HepG2 (cell line): ENCODE results near the gene TEF. TPM values are rescaled to one million over a fixed set of nuclear protein-coding genes. Genes with fewer than 3 reads are reported as not detected.
A peak's percentile ranks its signal among the peaks of the same experiment; 100 is the strongest.

Experiments
- DPF2 ChIP-seq: sonication (generic); formaldehyde crosslinking; IDR thresholded peaks from 2 replicates; pipeline ENCODE4 v1.4.0; 2020; ENCODE audit warnings: mild to moderate bottlenecking, low read depth, missing genetic modification reagents, borderline replicate concordance
- ELF4 ChIP-seq: sonication (generic); formaldehyde crosslinking; IDR thresholded peaks from 2 replicates; pipeline ENCODE4 v1.5.0; 2020; ENCODE audit warnings: missing genetic modification reagents, mild to moderate bottlenecking, moderate library complexity, borderline replicate concordance
- FOXO1 ChIP-seq: sonication (generic); formaldehyde crosslinking; IDR thresholded peaks from 2 replicates; pipeline ENCODE4 v1.4.0; 2020; ENCODE audit warnings: missing genetic modification reagents
- HCFC1 ChIP-seq: fragments of 150-350 bp; IDR thresholded peaks from 2 replicates; pipeline ENCODE4 v1.6.1; 2014; ENCODE audit warnings: low read depth, low read length
- HOXA7 ChIP-seq: sonication (generic); formaldehyde crosslinking; IDR thresholded peaks from 2 replicates; pipeline ENCODE4 v1.8.1; 2022; ENCODE audit warnings: mild to moderate bottlenecking, missing genetic modification reagents, moderate library complexity
- JUND ChIP-seq: sonication (generic); formaldehyde crosslinking; IDR thresholded peaks from 2 replicates; pipeline ENCODE4 v1.8.0; 2022; ENCODE audit warnings: mild to moderate bottlenecking, missing genetic modification reagents
- NCOA1 ChIP-seq: sonication (generic); formaldehyde crosslinking; IDR thresholded peaks from 2 replicates; pipeline ENCODE4 v1.9.0; 2021; ENCODE audit warnings: missing genetic modification reagents
- PHF20 ChIP-seq: sonication (generic); formaldehyde crosslinking; IDR thresholded peaks from 2 replicates; pipeline ENCODE4 v1.5.0; 2020; ENCODE audit warnings: mild to moderate bottlenecking, missing genetic modification reagents
- PLRG1 ChIP-seq: fragments of 450-650 bp; conservative IDR thresholded peaks from 2 replicates; pipeline ENCODE4 v1.6.1; 2016
- SMYD3 ChIP-seq: sonication (generic); formaldehyde crosslinking; IDR thresholded peaks from 2 replicates; pipeline ENCODE4 v1.8.1; 2023; ENCODE audit warnings: mild to moderate bottlenecking, missing genetic modification reagents
- TEAD2 ChIP-seq: sonication (generic); formaldehyde crosslinking; IDR thresholded peaks from 2 replicates; pipeline ENCODE4 v1.9.0; 2021; ENCODE audit warnings: missing genetic modification reagents
- ZFP36L2 ChIP-seq: sonication (generic); formaldehyde crosslinking; IDR thresholded peaks from 2 replicates; pipeline ENCODE4 v1.4.0; 2020; ENCODE audit warnings: missing genetic modification reagents
- ZNF326 ChIP-seq: sonication (generic); formaldehyde crosslinking; IDR thresholded peaks from 2 replicates; pipeline ENCODE4 v1.4.0; 2020; ENCODE audit warnings: missing genetic modification reagents, borderline replicate concordance
- ZNF33A ChIP-seq: sonication (generic); formaldehyde crosslinking; IDR thresholded peaks from 2 replicates; pipeline ENCODE4 v1.5.1; 2020; ENCODE audit warnings: missing genetic modification reagents, mild to moderate bottlenecking, moderate library complexity, borderline replicate concordance
- ZNF383 ChIP-seq: sonication (generic); formaldehyde crosslinking; IDR thresholded peaks from 2 replicates; pipeline ENCODE4 v1.4.0; 2020; ENCODE audit warnings: missing genetic modification reagents, mild to moderate bottlenecking, borderline replicate concordance
- ZNF629 ChIP-seq: sonication (generic); formaldehyde crosslinking; conservative IDR thresholded peaks from 2 replicates; pipeline ENCODE4 v1.5.0; 2020; ENCODE audit warnings: missing genetic modification reagents
- ZNF678 ChIP-seq: sonication (generic); formaldehyde crosslinking; IDR thresholded peaks from 2 replicates; pipeline ENCODE4 v1.4.0; 2020; ENCODE audit warnings: mild to moderate bottlenecking, missing genetic modification reagents
- ZSCAN22 ChIP-seq: sonication (generic); formaldehyde crosslinking; IDR thresholded peaks from 2 replicates; pipeline ENCODE4 v1.4.0; 2020; ENCODE audit warnings: mild to moderate bottlenecking, missing genetic modification reagents
- polyA plus RNA-seq, 8 experiments: library from polyadenylated mRNA; depleted of rRNA in 3 of 8; stranded (reverse) in 7 of 8; unstranded in 1 of 8; fragments of >200 nt; fragmentation: Illumina TruSeq in 4 of 8; extraction: Trizol in 4 of 8; gene quantifications; 2 replicates each; pipeline versions ENCODE4 v1.2.1 to v1.2.3, GENCODE V29; 2011 to 2016; ENCODE audit warnings: low read depth in 4 of 8, missing spikeins in 1 of 8, mixed read lengths in 1 of 8; ENCODE audit not compliant: insufficient read depth in 1 of 8
- total RNA-seq, 5 experiments: library from RNA; depleted of rRNA; stranded (reverse); fragments of >200 nt; fragmentation: Illumina TruSeq; extraction: Trizol; gene quantifications; 2 replicates each; pipeline ENCODE4 v1.2.3, GENCODE V29; 2016; ENCODE audit warnings: low read depth in 1 of 5
- TF ChIP-seq, protein P1 (sequence below): sonication (generic); IDR thresholded peaks from 2 replicates; pipeline ENCODE4 v1.6.1; 2016; ENCODE audit warnings: low read depth, borderline replicate concordance
- TF ChIP-seq, protein P2 (sequence below): sonication (generic); formaldehyde crosslinking; IDR thresholded peaks from 2 replicates; pipeline ENCODE4 v1.8.0; 2022; ENCODE audit warnings: mild to moderate bottlenecking, missing genetic modification reagents; ENCODE audit not compliant: insufficient replicate concordance
- TF ChIP-seq, protein P3 (sequence below): sonication (generic); formaldehyde crosslinking; IDR thresholded peaks from 2 replicates; pipeline ENCODE4 v1.4.0; 2020; ENCODE audit warnings: missing genetic modification reagents
- TF ChIP-seq, protein P4 (sequence below): sonication (generic); formaldehyde crosslinking; IDR thresholded peaks from 2 replicates; pipeline ENCODE4 v1.4.0; 2020; ENCODE audit warnings: missing genetic modification reagents
- TF ChIP-seq, protein P5 (sequence below): sonication (generic); formaldehyde crosslinking; conservative IDR thresholded peaks from 2 replicates; pipeline ENCODE4 v1.4.0; 2020; ENCODE audit warnings: missing genetic modification reagents

The TEF gene
- total and polyA plus RNA-seq, 2 of the 13 experiments (the other 11 are each of a cell fraction or from before 2014, with no cell fraction given): 7.6 to 11.2 TPM

DNA sequence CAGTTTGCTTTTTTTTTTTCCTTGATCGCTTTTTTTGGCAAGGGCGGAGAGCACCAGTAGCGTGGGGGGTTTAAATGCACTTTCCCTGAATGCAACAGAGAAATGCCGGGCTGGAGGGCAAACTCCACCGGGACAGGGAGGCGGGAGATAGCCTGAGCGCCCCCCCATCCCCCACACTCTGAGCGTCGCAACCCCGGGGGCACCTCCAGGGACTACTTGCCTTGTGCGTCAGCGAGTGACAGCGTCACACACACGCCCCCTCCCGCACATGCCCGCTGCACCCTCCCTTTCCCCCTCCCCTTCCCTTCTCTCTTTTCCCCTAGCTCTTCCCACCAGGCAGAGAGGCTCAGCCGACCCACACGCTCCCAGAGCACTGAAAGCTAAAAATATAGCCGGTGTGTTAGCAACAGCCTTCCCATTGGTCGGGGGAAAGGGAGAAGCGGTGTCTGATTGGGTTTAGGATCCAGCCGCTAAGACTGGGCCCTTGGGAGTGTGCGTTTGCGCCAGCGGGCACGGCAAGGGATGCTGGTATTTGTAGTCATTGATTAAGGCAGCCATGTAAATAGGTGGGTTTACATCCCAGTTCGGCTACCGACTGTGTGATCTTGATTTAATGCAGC, 66.6 kb downstream of the TEF start (continued):
- TF ChIP-seq NCOA1 (no peak), FOXO1 (CRISPR knock-in tag) (no peak; the same call in 1 of the 2 replicates), HOXA7 (CRISPR knock-in tag) (no peak), ZNF629 (CRISPR knock-in tag) (no peak), ZFP36L2 (CRISPR knock-in tag) (no peak), HCFC1 (peak; percentile 86), JUND (no peak; the same call in 1 of the 2 replicates), SMYD3 (CRISPR knock-in tag) (no peak), ZNF383 (CRISPR knock-in tag) (no peak), ZNF33A (CRISPR knock-in tag) (no peak), ZNF678 (CRISPR knock-in tag) (no peak), PLRG1 (no peak), DPF2 (CRISPR knock-in tag) (no peak), ELF4 (CRISPR knock-in tag) (no peak), ZNF326 (CRISPR knock-in tag) (no peak), PHF20 (CRISPR knock-in tag) (no peak), ZSCAN22 (CRISPR knock-in tag) (no peak), TEAD2 (CRISPR knock-in tag) (no peak)
- TF ChIP-seq, protein P1, sequence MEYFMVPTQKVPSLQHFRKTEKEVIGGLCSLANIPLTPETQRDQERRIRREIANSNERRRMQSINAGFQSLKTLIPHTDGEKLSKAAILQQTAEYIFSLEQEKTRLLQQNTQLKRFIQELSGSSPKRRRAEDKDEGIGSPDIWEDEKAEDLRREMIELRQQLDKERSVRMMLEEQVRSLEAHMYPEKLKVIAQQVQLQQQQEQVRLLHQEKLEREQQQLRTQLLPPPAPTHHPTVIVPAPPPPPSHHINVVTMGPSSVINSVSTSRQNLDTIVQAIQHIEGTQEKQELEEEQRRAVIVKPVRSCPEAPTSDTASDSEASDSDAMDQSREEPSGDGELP: peak; percentile 56; the same call in 1 of the 2 replicates
- TF ChIP-seq, protein P2, sequence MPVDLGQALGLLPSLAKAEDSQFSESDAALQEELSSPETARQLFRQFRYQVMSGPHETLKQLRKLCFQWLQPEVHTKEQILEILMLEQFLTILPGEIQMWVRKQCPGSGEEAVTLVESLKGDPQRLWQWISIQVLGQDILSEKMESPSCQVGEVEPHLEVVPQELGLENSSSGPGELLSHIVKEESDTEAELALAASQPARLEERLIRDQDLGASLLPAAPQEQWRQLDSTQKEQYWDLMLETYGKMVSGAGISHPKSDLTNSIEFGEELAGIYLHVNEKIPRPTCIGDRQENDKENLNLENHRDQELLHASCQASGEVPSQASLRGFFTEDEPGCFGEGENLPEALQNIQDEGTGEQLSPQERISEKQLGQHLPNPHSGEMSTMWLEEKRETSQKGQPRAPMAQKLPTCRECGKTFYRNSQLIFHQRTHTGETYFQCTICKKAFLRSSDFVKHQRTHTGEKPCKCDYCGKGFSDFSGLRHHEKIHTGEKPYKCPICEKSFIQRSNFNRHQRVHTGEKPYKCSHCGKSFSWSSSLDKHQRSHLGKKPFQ: no peak
- TF ChIP-seq, protein P3, sequence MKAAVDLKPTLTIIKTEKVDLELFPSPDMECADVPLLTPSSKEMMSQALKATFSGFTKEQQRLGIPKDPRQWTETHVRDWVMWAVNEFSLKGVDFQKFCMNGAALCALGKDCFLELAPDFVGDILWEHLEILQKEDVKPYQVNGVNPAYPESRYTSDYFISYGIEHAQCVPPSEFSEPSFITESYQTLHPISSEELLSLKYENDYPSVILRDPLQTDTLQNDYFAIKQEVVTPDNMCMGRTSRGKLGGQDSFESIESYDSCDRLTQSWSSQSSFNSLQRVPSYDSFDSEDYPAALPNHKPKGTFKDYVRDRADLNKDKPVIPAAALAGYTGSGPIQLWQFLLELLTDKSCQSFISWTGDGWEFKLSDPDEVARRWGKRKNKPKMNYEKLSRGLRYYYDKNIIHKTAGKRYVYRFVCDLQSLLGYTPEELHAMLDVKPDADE (CRISPR knock-in tag): no peak
- TF ChIP-seq, protein P4, sequence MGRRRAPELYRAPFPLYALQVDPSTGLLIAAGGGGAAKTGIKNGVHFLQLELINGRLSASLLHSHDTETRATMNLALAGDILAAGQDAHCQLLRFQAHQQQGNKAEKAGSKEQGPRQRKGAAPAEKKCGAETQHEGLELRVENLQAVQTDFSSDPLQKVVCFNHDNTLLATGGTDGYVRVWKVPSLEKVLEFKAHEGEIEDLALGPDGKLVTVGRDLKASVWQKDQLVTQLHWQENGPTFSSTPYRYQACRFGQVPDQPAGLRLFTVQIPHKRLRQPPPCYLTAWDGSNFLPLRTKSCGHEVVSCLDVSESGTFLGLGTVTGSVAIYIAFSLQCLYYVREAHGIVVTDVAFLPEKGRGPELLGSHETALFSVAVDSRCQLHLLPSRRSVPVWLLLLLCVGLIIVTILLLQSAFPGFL (CRISPR knock-in tag): no peak
- TF ChIP-seq, protein P5, sequence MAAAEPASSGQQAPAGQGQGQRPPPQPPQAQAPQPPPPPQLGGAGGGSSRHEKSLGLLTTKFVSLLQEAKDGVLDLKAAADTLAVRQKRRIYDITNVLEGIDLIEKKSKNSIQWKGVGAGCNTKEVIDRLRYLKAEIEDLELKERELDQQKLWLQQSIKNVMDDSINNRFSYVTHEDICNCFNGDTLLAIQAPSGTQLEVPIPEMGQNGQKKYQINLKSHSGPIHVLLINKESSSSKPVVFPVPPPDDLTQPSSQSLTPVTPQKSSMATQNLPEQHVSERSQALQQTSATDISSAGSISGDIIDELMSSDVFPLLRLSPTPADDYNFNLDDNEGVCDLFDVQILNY: peak; percentile 76
